GM12891 (cell line): Measurements from ENCODE around the gene TUBE1.

Experiments used
- PAX5 ChIP-seq: IDR thresholded peaks from 2 replicates; pipeline ENCODE4 v1.6.1; 2011; ENCODE audit warnings: low read length, moderate library complexity, mild to moderate bottlenecking; ENCODE audit not compliant: insufficient read depth, severe bottlenecking
- POLR2A ChIP-seq: IDR thresholded peaks from 2 replicates; pipeline ENCODE4 v1.6.1; 2011; ENCODE audit warnings: low read depth, low read length, control low read depth
- POLR2AphosphoS5 ChIP-seq: IDR thresholded peaks from 2 replicates; pipeline ENCODE4 v1.6.1; 2011; ENCODE audit warnings: low read depth, low read length, control low read depth
- SPI1 ChIP-seq: IDR thresholded peaks from 2 replicates; pipeline ENCODE4 v1.6.1; 2011; ENCODE audit warnings: low read depth, low read length, control low read depth

GRCh38 chr6:112037783-112038216 is 49.5 kb downstream of the TUBE1 start:
- TF ChIP-seq SPI1: no peak
- no peak for TF ChIP-seq PAX5
- no peak for TF ChIP-seq POLR2A
- TF ChIP-seq POLR2AphosphoS5: no peak
